ENCODE results near the gene NUDCD3. TPM values are rescaled to one million over a fixed set of nuclear protein-coding genes. Genes with fewer than 3 reads are reported as not detected.

The NUDCD3 gene
- total RNA-seq, 3 donors from 2014 or later = 52.1 to 64.0 (median 60.0) TPM

DNA sequence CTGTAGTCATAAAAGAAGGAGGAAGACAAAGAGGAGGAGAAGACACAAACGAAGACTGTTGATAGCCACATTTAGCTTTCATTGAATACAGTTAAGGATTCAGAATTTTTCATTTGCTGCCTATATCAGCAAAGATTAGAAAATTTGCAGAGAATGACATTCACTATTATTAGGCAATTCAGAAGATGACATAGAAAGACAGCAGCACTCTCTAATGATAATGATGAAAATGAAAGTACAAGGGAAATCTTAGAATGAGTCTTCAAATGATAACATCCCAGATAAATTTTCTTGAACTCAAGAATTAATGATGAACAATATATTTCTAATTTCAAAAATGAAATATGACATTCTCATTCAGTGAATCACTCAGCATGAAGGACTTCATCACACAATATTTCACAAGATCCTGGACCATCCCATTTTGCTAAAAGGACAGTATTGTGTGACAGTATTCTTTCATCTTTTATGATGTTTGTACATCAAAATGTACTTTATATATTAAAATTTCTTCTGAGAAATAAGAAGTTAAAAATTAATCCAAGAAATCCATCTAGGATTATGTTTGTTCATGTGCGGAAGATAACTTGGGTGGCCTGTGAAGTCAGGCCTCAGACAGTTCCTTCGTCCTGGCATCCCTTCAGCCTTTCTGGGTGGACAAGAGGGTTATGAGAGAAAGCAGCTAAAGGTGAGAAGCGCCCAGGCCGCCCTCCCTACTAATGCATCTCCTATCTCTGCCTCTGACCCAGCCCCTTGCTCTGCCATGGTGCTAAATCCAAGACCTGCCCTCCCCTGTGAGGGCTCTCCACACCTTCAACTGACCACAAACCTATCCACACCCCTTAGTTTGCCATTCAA is 117.7 kb downstream of the NUDCD3 start:
- Histone ChIP-seq H3K9me3 (no peaks in the 10 kb centered on the region), H3K36me3 (no peaks in the 10 kb centered on the region), H3K4me3 (no peak overlapping the region), H3K27me3 (no peaks in the 10 kb centered on the region), H3K27ac (no peak overlapping the region), H3K4me1 (no peaks in the 10 kb centered on the region)
- intact Hi-C loops (cut with DNase I; ENCODE audit: low total_unique reads) = no loop called here
- peak in 1 of 2 donors; percentile 19 for DNase-seq (ENCODE audit: low spot score in 2 of 2)
- TF ChIP-seq POLR2A (IDR thresholded peaks at IDR 0.05) = no peak
- TF ChIP-seq, protein P1, sequence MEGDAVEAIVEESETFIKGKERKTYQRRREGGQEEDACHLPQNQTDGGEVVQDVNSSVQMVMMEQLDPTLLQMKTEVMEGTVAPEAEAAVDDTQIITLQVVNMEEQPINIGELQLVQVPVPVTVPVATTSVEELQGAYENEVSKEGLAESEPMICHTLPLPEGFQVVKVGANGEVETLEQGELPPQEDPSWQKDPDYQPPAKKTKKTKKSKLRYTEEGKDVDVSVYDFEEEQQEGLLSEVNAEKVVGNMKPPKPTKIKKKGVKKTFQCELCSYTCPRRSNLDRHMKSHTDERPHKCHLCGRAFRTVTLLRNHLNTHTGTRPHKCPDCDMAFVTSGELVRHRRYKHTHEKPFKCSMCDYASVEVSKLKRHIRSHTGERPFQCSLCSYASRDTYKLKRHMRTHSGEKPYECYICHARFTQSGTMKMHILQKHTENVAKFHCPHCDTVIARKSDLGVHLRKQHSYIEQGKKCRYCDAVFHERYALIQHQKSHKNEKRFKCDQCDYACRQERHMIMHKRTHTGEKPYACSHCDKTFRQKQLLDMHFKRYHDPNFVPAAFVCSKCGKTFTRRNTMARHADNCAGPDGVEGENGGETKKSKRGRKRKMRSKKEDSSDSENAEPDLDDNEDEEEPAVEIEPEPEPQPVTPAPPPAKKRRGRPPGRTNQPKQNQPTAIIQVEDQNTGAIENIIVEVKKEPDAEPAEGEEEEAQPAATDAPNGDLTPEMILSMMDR (IDR thresholded peaks at IDR 0.05) = no peak
- no peak for TF ChIP-seq POLR2AphosphoS5 (IDR thresholded peaks at IDR 0.05)

DNA sequence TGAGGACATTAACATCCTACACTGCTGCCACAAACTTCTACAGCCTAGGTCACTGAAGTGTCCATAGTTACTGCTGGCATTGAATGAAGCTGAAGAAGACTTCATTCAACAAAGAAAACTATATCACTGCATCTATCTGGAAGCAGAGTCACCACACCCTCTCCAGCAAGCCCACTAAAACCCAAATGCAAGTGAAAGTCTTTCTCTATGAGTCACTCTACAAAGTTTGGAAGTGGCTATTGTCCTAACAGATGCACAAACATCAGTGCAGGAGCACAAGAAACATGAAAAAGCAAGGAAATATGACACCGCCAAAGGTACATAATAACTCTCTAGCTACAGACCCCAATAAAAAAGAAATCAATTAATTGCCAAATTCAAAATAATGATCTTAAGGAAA is 121.6 kb downstream of the NUDCD3 start:
- Histone ChIP-seq H3K36me3 (no peaks in the 10 kb centered on the region), H3K27ac (no peak overlapping the region), H3K27me3 (no peaks in the 10 kb centered on the region), H3K4me3 (no peak overlapping the region), H3K9me3 (no peaks in the 10 kb centered on the region), H3K4me1 (no peaks in the 10 kb centered on the region)
- TF ChIP-seq POLR2A (IDR thresholded peaks at IDR 0.05) (no peak), POLR2AphosphoS5 (IDR thresholded peaks at IDR 0.05) (no peak)
- TF ChIP-seq, protein P1 (IDR thresholded peaks at IDR 0.05) = no peak
- intact Hi-C loops (cut with DNase I; ENCODE audit: low total_unique reads) = loop anchor here (5.0 kb wide), 1 partner anchor 893 kb away; no protein-coding TSS in a partner anchor
- no peak for DNase-seq (ENCODE audit: low spot score in 2 of 2)

DNA sequence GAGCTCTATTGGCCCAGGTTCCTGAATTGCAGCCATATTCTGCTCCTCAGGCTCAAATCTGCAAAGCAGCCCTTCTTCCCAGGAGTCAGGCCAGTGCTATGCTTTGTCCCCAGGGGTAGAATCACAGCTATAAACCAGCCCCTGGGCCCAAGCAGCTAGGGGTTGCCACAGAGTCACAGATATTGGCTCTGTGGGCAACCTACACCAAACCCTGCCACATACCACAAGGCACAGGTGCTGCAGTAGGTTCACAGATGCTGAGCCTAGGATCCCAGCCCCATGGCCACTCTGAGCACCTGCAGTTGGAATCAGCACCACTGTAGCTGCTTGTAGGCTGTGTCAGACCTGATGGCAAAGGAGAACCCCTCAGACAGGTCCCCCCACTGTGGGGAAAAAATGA is 122.0 kb downstream of the NUDCD3 start:
- H3K27me3 ChIP-seq = no peaks in the 10 kb centered on the region
- TF ChIP-seq POLR2A (IDR thresholded peaks at IDR 0.05) (no peak), POLR2AphosphoS5 (IDR thresholded peaks at IDR 0.05) (no peak)
- TF ChIP-seq, protein P1 (IDR thresholded peaks at IDR 0.05) = no peak
- DNase-seq (ENCODE audit: low spot score in 2 of 2) = peak in 1 of 2 donors; percentile 9
- H3K27ac ChIP-seq = no peak overlapping the region
- H3K9me3 ChIP-seq = no peaks in the 10 kb centered on the region
- H3K4me3 ChIP-seq = no peak overlapping the region
- H3K4me1 ChIP-seq = no peaks in the 10 kb centered on the region
- intact Hi-C loops (cut with DNase I; ENCODE audit: low total_unique reads) = loop anchor here (5.0 kb wide), 1 partner anchor 894 kb away; no protein-coding TSS in a partner anchor
- no peaks in the 10 kb centered on the region for H3K36me3 ChIP-seq

DNA sequence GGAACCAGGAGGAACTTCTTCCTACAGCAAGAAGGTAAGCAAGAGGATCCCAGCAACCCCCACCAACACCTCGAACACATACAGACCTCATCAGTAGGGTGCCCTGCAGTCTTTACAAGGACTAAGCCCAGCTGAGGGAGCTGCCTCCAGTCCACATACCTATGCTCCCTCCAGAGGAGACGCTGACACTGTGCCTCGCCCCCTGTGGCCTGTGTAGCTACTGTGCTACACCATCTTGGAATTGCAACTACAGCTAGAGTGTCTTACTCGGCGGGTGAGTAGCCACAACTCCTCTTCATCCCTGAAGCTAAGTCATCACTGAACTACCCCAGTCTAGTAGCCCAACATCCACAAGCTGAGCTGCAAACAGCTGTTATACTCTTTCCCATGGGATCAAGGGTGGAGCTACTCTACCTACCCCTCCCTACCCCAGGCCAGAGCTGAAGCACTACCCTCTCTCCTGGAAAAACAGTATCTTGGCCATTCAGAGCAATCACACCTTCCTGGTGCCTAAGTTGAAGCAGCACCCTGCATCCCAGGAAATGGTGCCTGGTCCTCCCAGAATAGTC is 122.9 kb downstream of the NUDCD3 start:
- intact Hi-C loops (cut with DNase I; ENCODE audit: low total_unique reads) = loop anchor here (5.0 kb wide), 1 partner anchor 895 kb away; no protein-coding TSS in a partner anchor
- DNase-seq (ENCODE audit: low spot score in 2 of 2) = peak in 1 of 2 donors; percentile 12

More for the DNA sequence above, 122.9 kb downstream of the NUDCD3 start:
- Histone ChIP-seq H3K27ac (no peak overlapping the region), H3K4me1 (no peaks in the 10 kb centered on the region), H3K27me3 (no peaks in the 10 kb centered on the region), H3K9me3 (no peaks in the 10 kb centered on the region), H3K36me3 (no peaks in the 10 kb centered on the region), H3K4me3 (no peak overlapping the region)
- no peak for TF ChIP-seq POLR2A (IDR thresholded peaks at IDR 0.05)
- TF ChIP-seq, protein P1 (IDR thresholded peaks at IDR 0.05) = no peak
- TF ChIP-seq POLR2AphosphoS5 (IDR thresholded peaks at IDR 0.05) = no peak
